Measurements from ENCODE around the gene TMA7.

GRCh38 chr3:48423241-48423882, 16.7 kb upstream of the TMA7 start:
- TF ChIP-seq POLR2A (IDR thresholded peaks at IDR 0.05; ENCODE audit: low read depth, low read length) (no peak), SPI1 (IDR thresholded peaks at IDR 0.05; ENCODE audit: low read depth, low read length) (no peak), POLR2AphosphoS5 (IDR thresholded peaks at IDR 0.05; ENCODE audit: low read depth, low read length) (no peak)
